ENCODE results near the gene RYR2.

- TF ChIP-seq CTCF (IDR thresholded peaks at IDR 0.05) (no peak), POLR2A (IDR thresholded peaks at IDR 0.05) (no peak)
These were observed 688.9 kb downstream of the RYR2 start for GRCh38 chr1:237730826-237731350.

All from heart left ventricle (tissue), 13 donors.